Esophagus muscularis mucosa (tissue), 4 donors: ENCODE results near the gene ETV6. TPM values are rescaled to one million over a fixed set of nuclear protein-coding genes. Genes with fewer than 3 reads are reported as not detected.
A peak's percentile ranks its signal among the peaks of the same experiment; 100 is the strongest.

Source experiments
- DNase-seq: peaks from one replicate; pipeline ENCODE4 v3.0.0-alpha.2; 2017; ENCODE audit errors: extremely low spot score
- H3K27ac ChIP-seq, 4 donors: fragments of 200-600 bp; sonication (generic); replicated peaks in 1 of 4; 1 replicate in 3 of 4; 2 replicates in 1 of 4; pipeline ENCODE4 v1.5.1; 2016 to 2019; ENCODE audit warnings: mild to moderate bottlenecking in 1 of 4
- H3K27me3 ChIP-seq, 4 donors: fragments of 200-600 bp; sonication (generic); one replicate each; pipeline versions ENCODE4 v1.5.1 to v1.6.0; 2016 to 2019
- H3K36me3 ChIP-seq, 4 donors: fragments of 200-600 bp; sonication (generic); one replicate each; pipeline ENCODE4 v1.5.1; 2016 to 2019
- H3K4me1 ChIP-seq, 4 donors: fragments of 200-600 bp; sonication (generic); one replicate each; pipeline ENCODE4 v1.5.1; 2016 to 2019
- H3K4me3 ChIP-seq, 4 donors: fragments of 200-600 bp; sonication (generic); 1 replicate in 2 of 4; 2 replicates in 2 of 4; pipeline ENCODE4 v1.5.1; 2016 to 2019; ENCODE audit warnings: mild to moderate bottlenecking in 4 of 4, moderate library complexity in 1 of 4
- H3K9me3 ChIP-seq, 4 donors: fragments of 200-600 bp; sonication (generic); 1 replicate in 3 of 4; 2 replicates in 1 of 4; pipeline ENCODE4 v1.5.1; 2016 to 2019
- CTCF ChIP-seq, 3 experiments: fragments of 200-600 bp in 2 of 3; fragments of 450-650 bp in 1 of 3; sonication (generic) in 2 of 3; IDR thresholded peaks; one replicate each; pipeline ENCODE4 v1.5.1; 2017 to 2019; ENCODE audit warnings: antibody characterized with exemption in 3 of 3, mild to moderate bottlenecking in 2 of 3, moderate library complexity in 1 of 3
- EP300 ChIP-seq: sonication (generic); formaldehyde crosslinking; IDR thresholded peaks from one replicate; pipeline ENCODE4 v1.6.1; 2017; ENCODE audit warnings: antibody characterized with exemption
- POLR2A ChIP-seq: fragments of 450-650 bp; IDR thresholded peaks from one replicate; pipeline ENCODE4 v1.6.1; 2017; ENCODE audit warnings: antibody characterized with exemption, moderate library complexity, mild to moderate bottlenecking, low read depth
- POLR2AphosphoS5 ChIP-seq, 2 donors: sonication (generic); formaldehyde crosslinking; IDR thresholded peaks; one replicate each; pipeline ENCODE4 v1.6.1; 2017; ENCODE audit warnings: antibody characterized with exemption in 2 of 2
- WGBS: methylation state at CpG from one replicate; pipeline ENCODE4 v1.1.5; 2018; 5-methylcytosine and 5-hydroxymethylcytosine counted together
- intact Hi-C: fragments of 100-400 bp; cut with DNase I; formaldehyde crosslinking; loops from one replicate; pipeline ENCODE4 v1.15.1; 2023
- total RNA-seq, 4 donors: library from RNA; depleted of rRNA; stranded (reverse); fragments of >200 nt; gene quantifications; one replicate each; pipeline versions ENCODE4 v1.1.0 to v1.2.1, GENCODE V29; 2016

ETV6 gene
- total RNA-seq, 4 donors from 2014 or later = 22.4 to 29.6 (median 25.3) TPM

- DNase-seq = peak; percentile 95
- H3K4me1 ChIP-seq = peaks cover 13 to 23% (median 15%) of the 10 kb centered on the region in 4 donors
- peak overlapping the region; percentile 71 to 88 (median 84) for H3K4me3 ChIP-seq
- TF ChIP-seq POLR2A = peak; percentile 3
- TF ChIP-seq POLR2AphosphoS5 (IDR thresholded peaks at IDR 0.05) = peak; percentile 42 to 65
- TF ChIP-seq EP300 = no peak
- peak in 1 of 3 experiments; percentile 21 for TF ChIP-seq CTCF (IDR thresholded peaks at IDR 0.05)
- H3K27ac ChIP-seq = peak overlapping the region; percentile 90 to 98 (median 98)
- no peaks in the 10 kb centered on the region for H3K9me3 ChIP-seq
- no peaks in the 10 kb centered on the region for H3K36me3 ChIP-seq
- intact Hi-C loops = loop anchor here (5.0 to 10.0 kb wide), 3 partner anchors 66 to 386 kb away; no protein-coding TSS in a partner anchor
- under 1% methylated on average over 22 of the region's 58 CpGs for WGBS
- no peaks in the 10 kb centered on the region for H3K27me3 ChIP-seq
Observed at GRCh38 chr12:11648514-11649412, 711 bp upstream of the ETV6 start.

GRCh38 chr12:11650286-11651281, 1.1 kb downstream of the ETV6 start:
- H3K9me3 ChIP-seq = no peaks in the 10 kb centered on the region
- H3K27ac ChIP-seq = peak overlapping the region; percentile 90 to 98 (median 98)
- intact Hi-C loops = loop anchor here (5.0 to 10.0 kb wide), 4 partner anchors 74 to 212 kb away; no protein-coding TSS in a partner anchor
- H3K4me1 ChIP-seq = peaks cover 25 to 41% (median 33%) of the 10 kb centered on the region in 4 donors
- TF ChIP-seq POLR2AphosphoS5 (IDR thresholded peaks at IDR 0.05) (peak in 1 of 2 donors; percentile 13), EP300 (no peak), POLR2A (no peak), CTCF (IDR thresholded peaks at IDR 0.05) (peak in 1 of 3 experiments; percentile 14)
- H3K4me3 ChIP-seq = peak overlapping the region; percentile 71 to 88 (median 84)
- H3K27me3 ChIP-seq = no peaks in the 10 kb centered on the region
- H3K36me3 ChIP-seq = no peaks in the 10 kb centered on the region
- DNase-seq = no peak
- under 1% methylated on average over 25 of the region's 25 CpGs for WGBS

GRCh38 chr12:11651381-11651780, 1.9 kb downstream of the ETV6 start:
- peaks cover 25 to 49% (median 40%) of the 10 kb centered on the region in 4 donors for H3K4me1 ChIP-seq
- 11% methylated on average over 4 of the region's 4 CpGs for WGBS
- no peak for TF ChIP-seq EP300
- TF ChIP-seq POLR2A = no peak
- no peak for TF ChIP-seq POLR2AphosphoS5 (IDR thresholded peaks at IDR 0.05)
- no peak for TF ChIP-seq CTCF (IDR thresholded peaks at IDR 0.05)
- no peak for DNase-seq
- H3K27ac ChIP-seq = peak overlapping the region; percentile 90 to 98 (median 98)
- H3K36me3 ChIP-seq = no peaks in the 10 kb centered on the region
- H3K9me3 ChIP-seq = no peaks in the 10 kb centered on the region
- intact Hi-C loops = loop anchor here (5.0 to 10.0 kb wide), 4 partner anchors 73 to 211 kb away; no protein-coding TSS in a partner anchor
- peak overlapping the region; percentile 71 to 88 (median 84) for H3K4me3 ChIP-seq
- no peaks in the 10 kb centered on the region for H3K27me3 ChIP-seq

- Histone ChIP-seq H3K9me3 (no peaks in the 10 kb centered on the region), H3K36me3 (no peaks in the 10 kb centered on the region), H3K4me3 (peak overlapping the region; percentile 71 to 88 (median 84)), H3K27ac (peak overlapping the region; percentile 90 to 98 (median 98)), H3K4me1 (peaks cover 25 to 51% (median 42%) of the 10 kb centered on the region in 4 donors), H3K27me3 (no peaks in the 10 kb centered on the region)
- DNase-seq = no peak
- 4% methylated on average over 6 of the region's 6 CpGs for WGBS
- intact Hi-C loops = loop anchor here (5.0 to 10.0 kb wide), 4 partner anchors 73 to 211 kb away; no protein-coding TSS in a partner anchor
- TF ChIP-seq POLR2A (no peak), CTCF (IDR thresholded peaks at IDR 0.05) (no peak), EP300 (no peak), POLR2AphosphoS5 (IDR thresholded peaks at IDR 0.05) (peak in 1 of 2 donors; percentile 34)
Observed at GRCh38 chr12:11651785-11652184, 2.3 kb downstream of the ETV6 start.
